ENCODE results near the gene RNF114.

Gene RNF114

DNA sequence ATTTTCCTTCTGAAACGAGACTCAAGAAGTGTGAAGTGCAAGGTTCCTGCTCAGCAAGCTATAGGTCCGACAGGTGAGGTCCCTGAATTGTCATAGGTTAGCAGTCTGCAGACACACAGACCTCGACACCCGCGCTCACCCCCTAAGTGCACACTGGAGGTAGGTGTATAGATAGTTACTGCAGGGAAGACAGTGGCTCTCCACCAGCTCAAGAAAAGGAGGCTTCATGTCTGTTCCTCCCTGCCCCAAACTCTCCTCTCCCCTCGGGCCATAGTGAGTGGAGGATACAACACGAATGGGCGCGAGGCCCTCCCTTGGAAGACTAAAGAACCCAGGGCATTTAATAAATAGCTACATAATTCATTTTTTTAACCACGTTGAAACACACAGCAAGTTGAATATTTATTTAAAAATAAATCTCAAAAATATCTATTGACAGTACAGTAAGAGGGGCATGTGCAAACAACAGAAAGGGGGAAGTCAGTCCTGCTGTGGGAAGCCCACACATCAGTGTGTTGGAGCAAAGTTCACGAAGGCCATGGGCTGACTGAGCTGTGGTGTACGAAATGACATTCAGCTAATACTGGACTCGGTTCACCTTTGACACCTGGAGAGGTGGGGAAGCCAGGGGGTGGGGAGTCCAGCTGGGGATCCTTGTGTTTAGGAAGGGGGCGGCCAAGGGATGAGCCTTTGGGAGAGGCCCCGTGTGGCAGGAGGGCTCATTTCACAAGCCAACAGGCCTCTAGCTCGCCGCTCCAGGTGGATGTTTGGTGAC is 31.6 kb upstream of the RNF114 start:
- DNase-seq, result no peak

DNA sequence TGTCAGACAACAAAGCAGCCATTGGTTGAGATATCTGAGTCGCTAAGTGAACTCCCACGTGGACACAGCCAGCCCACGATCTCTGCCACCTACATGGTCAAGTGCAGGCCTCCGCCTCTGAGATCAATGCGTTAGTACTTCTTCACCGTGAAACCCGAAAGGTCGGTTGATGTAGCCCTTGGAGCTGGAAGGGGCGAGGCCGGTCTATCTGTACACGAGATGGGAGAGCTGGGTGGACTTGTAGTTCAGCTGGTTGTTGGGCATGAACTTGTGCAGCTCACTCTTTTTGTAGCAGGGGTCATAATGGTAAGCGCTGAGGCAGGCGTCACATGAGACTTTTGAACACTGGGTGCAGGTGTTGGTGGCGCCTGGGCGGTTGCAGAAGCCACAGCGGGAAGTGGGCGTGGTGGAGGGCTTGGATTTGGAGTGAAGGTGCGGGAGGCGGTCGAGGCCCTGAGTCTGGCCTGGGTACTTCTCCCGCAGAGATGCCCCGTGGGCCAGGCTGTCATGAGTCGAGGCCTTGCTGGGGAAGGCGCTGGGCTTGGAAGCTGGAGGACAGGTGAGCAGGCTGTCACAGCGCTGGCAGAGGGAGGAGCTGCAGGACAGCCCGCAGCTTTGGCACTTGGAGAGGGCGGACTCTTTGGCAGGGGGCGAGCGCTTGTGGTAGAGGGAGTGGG is 30.6 kb upstream of the RNF114 start:
- no peak for DNase-seq

DNA sequence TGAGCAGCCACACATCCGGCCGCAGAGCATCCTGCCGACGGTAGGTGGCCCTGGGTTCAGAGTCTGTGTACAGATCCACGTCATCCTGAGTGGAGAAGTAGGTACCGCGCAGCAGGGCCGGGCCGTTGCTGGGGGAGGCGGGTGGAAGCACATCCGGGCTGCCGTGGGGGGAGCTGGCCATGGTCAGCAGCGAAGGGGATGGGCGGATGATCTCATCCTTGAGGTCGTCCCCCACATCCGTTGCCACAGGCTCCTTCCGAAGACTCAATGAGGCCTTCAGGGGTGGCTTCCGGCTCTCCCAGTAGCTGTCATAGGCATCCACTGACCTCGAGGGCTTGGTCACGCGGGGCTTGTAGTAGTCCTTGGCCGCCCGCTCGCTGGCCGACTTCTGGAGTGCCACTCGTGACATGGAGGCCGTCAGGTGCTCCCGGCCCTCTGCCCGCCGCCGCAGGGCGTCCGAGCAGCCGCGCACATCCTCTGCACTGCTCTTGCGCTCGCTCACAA is 30.0 kb upstream of the RNF114 start:
- DNase-seq, result no peak

DNA sequence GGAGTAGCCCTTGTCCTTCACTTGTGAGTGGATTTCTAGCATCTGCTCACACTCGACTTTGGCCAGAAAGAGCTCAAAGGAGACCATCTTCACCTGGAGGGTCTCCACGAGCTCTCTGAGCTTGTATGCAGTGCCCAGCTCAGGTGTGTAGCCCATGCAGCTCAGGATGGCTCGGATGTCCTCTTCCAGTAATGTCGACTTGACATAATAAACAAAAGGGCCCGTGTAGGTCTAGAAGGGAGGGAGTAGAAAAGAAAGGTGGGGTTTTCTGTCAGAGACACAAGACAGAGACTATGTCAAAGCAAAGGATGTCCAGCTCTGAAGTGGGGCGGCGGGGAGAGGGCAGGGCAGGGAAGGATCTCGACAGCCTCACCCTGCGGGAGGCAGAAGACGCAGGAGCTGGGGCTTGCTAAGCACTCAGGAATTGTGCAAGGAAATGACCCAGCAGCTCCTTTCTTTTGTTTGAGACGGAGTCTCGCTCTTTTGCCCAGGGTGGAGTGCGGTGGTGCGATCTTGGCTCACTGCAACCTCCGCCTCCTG is 29.5 kb upstream of the RNF114 start:
- no peak for DNase-seq

DNA sequence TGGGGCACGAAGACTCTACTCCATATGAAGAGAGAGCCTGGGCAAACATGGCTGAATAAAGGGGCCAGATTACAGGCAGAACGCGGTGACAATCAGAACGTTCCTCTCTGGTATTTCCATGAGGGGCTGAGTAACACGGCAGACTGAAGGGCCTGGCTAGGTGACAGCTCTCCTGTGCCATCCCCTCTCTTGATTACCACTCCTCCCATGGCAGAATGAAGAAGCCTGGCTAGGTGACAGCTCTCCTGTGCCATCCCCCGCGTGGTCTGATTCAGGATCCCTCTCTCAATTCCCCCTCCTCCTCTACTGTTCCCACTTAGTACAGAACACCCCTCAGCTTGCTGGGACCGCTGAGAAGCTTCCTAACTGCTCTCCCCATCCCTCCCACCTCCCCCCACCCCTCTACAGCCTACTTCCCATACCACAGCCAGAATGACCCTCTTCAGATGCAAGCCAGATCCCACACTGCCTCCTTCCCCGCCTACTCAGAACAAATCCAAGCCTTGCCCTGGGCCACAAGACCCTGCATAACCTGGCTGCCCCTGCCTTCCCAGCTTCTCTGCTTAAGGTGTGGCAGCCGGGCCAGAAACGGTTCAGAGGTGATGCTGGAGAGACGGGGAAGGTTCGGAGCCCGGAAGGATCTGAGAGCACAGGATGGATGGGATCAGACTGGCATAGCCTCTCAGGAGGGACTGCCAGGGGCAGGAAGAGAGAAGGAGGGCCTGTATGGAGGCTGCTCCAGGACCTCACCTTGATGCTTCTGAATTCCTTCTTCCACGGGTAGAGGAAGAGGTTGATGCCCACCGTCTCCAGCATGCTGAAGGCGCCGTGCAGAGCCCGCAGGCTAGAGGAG is 28.6 kb upstream of the RNF114 start:
- DNase-seq, result no peak

DNA sequence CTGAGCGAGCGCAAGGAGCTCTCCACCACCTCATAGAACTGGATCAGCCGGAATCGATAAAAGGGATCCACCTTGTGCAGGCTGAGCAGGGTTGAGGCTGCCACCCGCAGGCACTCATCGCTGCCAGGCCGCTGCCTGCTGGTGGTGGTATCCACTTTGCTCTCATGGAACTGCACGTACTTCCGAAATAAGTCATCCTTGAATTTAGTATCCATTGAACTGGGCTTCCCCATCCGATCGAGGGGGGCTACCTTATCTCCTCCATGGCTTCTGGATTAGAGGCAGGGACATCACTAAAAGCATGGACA is 28.0 kb upstream of the RNF114 start:
- DNase-seq, result no peak

DNA sequence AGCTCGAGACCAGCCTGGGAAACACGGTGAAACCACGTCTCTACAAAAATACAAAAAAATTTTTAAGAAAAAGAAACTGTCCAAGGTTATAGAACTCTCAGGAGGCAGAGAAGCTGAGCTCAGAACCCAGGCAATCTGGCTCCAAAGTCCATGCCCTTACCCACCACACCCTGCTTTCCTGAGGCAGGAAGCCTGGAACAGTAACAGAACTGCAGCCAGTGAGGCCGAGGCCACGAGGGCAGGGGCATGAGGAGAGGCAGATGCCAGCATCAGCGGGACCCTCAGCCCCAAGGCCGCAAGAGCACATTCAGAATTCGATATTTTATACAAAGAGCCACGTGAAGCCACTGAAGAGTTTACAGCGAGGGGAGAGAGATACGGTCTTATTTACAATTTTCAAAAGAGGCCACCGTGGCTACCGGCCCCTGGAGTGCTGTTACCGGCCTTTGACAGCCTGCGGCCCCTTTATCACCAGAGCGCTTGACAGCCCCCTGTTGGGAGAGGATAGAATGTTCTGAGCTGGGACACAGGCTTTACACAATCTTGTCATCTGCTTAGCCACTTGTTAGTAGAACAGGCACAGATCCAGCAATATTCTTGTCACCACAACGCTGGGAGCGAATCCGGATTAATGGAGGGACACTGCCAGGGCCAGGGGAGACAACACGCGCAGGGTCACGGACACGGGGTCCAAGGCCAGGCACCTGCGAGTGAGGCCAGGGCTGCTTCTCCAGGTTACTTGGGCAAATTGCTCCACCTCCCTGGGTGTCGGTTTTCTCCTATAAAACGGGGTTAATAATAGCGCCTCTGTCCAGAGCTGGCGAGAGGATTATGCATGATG is 26.5 kb upstream of the RNF114 start:
- DNase-seq, result no peak

DNA sequence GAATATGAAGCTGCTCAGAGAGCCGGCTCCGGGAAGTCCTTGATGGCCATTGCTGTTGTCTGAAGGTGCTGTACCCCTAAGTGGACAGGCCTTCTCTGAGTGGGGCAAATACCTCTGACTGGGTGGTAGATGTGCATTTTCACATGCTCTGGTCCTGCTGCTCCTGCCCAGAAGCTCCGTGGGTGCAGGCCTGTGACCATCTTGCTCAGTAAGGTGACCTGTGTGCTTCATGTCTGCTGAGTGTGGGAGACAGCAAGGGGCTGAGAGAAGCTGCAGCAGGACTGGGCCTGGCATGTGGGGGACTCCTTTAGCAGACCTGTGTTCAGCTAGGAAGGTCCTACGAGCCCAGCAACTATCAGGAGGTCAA is 25.9 kb upstream of the RNF114 start:
- no peak for DNase-seq

DNA sequence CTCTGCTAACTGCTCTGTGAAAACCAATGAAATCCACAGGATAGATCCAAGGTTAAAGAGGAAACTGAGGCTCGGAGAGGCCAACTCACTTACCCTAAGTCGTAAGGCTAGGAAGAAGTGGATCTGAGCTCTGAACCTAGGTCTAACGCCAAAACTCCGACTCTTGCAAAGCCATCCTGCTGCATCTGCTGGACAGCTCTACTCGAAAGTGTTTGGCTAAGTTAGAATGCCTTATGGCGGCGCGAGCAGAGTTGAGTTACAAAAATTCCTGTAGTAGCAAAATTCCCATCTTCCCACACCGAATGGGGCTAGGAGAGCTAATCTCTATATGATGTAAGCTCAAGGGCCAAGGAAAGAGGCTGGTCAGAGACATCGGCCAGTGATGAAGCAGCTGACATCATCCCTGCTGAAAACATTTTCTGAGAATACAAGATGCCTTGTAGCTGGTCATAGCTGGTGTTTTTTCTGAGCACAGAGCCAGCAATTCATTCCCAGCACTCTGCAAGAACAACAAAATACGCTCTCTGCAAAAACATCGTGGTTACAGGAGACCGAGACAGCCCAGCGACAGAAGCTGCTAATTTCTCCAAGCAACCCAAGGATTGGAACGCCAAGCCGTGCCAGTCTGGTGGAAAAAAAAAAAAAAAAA is 22.7 kb upstream of the RNF114 start:
- no peak for DNase-seq

DNA sequence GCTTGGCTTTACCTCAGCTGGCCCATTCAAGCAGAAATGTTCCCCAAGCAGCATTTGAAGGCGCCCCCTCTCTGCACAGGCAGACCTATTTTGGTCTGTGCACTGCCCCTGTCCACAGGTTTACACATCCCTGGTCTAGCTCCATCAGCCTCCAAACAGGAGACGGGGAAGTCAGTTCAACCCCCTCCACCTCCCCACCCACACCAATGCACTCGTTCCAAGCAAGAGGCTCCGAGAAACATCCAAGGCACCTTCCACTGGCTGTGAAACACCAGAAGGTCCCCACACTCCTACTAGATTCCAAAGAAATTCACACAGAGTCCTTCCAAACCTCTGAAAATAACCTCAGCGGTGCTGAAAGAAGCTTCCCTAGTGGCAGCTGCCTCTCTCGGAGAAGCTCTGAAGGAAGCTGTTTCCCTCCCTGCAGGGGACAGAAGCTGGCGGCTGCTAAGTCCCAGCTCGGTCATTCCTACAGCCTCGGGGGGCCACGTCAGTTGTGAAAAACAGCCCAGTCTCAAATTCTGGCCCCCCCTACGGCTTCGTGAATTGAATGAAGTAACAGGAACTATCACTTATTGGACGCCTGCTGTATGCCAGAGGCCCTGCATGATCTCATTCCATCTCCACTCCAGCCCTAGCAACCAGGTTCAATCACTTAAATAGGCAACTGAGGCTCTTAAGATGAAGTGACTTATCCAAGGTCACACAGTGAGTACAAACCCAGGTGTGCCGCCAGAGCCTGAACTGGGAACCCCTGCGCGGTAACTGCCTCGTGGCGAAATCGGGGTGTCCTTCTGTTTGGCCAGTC is 21.7 kb upstream of the RNF114 start:
- DNase-seq, result no peak

DNA sequence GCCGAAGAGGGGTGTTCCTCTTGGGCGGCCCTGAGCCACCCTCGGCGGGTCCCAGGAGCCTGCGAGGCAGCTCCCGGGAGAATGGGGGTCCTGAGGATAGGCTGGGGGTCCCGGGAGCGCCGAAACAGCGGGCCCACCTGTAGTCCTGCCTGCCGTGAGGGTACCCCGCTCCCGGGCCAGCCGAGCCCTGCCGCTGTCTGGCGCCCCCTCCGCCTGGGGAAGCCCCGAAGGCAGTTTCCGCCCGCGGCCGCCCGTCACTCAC is 21.1 kb upstream of the RNF114 start:
- DNase-seq, result no peak

DNA sequence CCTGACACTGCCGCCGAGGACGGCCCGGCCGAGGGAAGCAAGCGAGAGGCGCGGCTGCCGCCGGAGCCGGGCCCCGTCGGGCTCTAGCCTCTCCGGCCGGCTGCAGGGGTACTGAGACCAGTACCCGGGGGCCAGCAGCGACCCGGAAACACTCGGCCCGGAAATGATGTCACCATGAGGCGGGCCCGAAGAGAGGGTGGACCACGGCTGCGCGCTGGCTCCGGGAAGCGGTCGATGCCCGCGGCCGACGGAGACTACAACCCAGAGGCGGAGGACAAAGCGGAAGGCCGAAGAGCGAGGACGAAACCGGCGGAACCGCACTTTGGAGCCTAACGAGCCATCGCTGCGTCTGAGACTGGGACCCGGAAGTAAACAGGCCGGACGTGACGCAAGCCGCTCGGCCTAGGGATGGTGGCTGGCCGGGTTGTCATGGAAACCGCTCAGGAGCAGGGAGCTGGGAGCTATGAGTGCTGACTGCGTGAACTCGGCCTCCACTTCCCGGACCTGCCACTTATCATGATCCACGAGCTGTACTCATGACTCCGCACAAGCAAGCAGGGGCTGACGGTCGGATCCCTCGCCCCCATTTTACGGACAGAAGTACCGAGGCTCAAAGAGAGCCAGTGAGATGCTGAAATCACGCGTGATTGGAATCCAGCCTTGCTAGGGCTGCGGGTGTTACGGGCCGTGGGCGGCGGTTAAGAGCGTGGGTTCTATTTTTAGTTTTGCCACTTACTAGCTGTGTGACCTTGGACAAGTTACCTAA is 20.6 kb upstream of the RNF114 start, which contains the start of gene SPATA2:
TSS of gene SPATA2 (minus strand) at position 150 of the 766 bp plus-strand sequence. CDS start 7,039 bp downstream, outside the sequence.
- DNase-seq, result peak; percentile 90

DNA sequence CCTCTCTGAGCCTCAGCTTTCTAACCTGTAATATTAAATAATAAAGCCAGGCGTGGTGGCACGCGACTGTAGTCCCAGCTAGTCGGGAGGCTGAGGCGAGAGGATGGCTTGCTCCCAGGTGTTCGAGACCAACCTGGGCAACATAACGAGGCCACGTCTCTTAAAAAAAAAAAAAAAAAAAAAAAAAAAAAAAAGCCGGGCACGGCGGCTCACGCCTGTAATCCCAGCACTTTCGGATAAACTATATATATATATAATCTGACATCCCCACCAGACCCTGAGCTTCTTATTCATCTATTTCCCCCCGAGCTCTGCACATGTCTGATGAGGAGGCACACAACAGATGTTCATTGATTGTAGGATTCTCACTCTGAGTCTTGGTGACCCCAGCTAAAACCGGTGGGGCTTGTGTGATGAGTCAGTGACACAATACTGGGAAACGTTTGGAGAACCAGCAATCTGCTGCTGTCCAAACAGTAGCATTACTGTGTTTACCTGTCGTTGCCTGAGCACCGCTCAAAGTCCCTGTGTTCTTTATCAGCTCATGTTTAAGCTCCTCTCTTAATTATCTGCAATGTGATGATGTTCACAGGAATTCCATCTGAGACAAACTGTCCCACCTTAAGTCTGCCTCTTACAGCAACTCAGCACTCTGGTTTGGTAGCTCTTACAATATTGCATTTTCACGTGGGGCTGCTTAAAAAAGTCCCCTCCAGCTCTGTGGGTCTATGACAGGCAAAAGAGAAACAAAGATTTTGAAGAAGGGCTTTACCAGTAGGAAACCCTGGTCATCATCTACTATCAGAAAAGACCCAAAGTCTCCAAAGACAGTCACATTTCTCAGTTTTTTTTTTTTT is 19.8 kb upstream of the RNF114 start:
- DNase-seq, result no peak

DNA sequence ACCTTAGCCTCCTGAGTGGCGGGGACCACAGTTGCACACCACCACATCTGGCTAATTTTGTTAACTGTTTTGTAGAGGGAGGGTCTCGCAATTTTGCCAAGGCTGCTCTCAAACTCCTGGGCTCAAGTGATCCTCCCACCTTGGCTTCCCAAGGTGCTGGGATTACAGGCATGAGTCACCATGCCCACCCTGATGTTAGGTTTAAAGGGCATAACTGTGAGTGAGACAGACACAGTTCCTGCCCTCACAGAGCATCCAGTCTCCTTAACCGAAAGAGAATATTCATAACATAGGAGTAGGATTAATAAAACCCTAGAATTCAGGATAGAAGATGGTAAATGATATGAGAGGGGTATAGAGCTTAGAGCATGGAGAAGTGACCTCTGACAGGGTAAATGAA is 17.8 kb upstream of the RNF114 start:
- no peak for DNase-seq

DNA sequence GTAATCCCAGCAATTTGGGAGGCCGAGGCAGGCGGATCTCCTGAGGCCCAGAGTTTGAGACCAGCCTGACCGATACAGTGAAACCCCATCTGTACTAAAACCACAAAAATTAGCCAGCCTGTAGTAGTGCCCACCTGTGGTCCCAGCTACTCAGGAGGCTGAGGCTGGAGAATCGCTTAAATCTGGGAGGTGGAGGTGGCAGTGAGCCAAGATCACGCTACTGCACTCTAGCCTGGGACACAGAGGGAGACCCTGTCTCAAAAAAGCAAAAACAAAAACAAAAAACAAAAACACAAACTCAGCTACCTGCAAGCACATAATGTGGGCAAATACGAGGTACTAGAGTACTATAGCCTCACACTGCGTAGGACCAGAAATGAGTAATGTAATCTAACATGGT is 17.2 kb upstream of the RNF114 start:
- no peak for DNase-seq

DNA sequence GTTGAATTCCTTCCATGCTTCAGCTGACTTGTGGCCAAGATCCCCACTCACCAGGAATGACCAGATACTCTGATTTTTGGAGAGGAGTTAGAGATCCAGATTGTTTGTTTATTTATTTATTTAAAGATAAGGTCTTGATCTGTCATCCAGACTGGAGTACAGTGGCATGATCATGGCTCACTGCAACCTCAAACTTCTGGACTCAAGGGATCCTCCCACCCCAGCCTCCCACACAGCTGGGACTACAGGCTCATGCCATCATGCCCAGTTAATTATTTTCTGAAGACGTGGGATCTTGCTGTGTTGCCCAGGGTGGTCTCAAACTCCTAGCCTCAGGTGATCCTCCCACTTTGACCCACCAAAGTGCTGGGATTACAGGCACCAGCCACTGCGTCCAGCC is 16.7 kb upstream of the RNF114 start:
- no peak for DNase-seq

DNA sequence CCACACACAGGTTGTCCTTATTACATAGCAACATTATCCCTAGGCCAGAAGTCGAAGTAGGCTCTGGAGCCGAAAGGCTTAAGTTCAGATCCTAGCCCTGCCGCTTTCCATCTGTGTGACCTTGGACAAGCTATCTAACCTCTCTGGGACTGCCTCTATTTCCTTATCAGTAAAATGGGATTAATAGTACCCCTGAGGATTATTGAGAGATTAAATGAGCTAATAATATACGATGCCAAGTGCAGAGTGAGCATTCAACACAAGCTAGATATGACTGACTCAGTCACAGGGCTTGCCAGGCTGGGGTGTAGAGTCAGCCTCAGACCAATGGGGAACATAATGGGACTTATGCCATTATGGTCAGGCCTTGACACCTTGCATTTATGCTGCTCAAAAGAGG is 11.9 kb upstream of the RNF114 start:
- no peak for DNase-seq

DNA sequence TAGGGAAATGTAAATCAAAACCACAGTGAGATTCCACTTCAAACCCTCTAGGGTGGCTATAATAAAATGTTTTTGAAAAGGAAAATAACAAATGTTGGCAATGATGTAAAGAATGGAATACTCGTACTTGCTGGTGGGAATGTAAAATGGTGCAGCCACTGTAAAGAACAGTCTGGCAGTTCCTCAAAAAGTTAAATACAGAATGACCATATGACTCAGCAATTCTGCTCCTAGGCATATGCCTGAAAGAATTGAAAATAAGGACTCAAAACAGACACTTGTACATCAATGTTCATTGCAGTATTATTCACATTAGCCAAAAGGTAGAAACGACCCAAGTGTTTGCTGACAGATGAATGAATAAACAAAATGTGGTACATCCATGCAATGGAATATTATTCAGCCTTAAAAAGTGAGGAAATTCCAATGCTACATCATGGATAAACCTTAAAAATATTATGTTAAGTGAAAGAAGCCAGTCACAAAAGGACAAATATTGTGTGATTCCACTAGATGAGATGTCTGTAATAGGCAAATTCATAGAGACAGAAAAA is 10.2 kb upstream of the RNF114 start:
- DNase-seq, result no peak
